ENCODE measurements around the gene RETREG3. TPM values are rescaled to one million over a fixed set of nuclear protein-coding genes. Genes with fewer than 3 reads are reported as not detected.

Gene RETREG3
- total and polyA plus RNA-seq, 9 of the 15 experiments (the other 6 are each of a cell fraction or from before 2014, with no cell fraction given), result 4.1 to 39.0 (median 16.9) TPM

DNA sequence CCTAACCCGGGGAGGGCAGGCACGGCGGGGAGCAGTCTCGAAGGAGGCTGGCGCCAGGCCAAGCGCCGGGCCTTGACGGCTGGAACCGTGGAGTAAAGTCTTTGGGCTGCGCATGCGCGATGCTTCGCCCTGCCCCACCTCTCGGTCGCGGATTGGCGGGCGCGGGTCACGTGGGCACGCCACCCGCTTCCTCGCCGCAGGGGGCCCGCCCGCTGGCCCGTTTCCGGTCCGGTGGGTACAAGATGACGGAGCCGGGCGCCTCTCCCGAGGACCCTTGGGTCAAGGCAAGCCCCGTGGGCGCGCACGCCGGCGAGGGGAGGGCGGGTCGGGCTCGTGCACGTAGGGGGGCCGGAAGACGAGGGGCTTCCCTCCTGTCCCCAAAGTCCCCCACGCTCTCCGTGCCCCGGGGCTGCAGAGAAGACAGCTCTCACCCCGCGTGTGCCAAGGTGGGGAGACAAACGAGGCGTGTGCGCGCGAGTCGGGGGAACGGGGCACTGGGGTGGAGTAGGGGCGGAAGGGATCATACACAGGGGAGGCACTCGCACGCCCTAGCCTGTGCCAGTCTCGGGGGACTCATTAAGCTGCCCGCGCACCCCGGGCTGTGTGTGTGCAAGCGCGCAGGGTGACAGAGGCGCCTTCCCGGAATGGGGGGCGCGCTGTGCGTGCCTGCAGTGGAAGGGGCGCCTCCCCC lies 42.1 kb downstream of the RETREG3 start, which contains the start of gene MLX (continued):
- TF ChIP-seq, protein P1, sequence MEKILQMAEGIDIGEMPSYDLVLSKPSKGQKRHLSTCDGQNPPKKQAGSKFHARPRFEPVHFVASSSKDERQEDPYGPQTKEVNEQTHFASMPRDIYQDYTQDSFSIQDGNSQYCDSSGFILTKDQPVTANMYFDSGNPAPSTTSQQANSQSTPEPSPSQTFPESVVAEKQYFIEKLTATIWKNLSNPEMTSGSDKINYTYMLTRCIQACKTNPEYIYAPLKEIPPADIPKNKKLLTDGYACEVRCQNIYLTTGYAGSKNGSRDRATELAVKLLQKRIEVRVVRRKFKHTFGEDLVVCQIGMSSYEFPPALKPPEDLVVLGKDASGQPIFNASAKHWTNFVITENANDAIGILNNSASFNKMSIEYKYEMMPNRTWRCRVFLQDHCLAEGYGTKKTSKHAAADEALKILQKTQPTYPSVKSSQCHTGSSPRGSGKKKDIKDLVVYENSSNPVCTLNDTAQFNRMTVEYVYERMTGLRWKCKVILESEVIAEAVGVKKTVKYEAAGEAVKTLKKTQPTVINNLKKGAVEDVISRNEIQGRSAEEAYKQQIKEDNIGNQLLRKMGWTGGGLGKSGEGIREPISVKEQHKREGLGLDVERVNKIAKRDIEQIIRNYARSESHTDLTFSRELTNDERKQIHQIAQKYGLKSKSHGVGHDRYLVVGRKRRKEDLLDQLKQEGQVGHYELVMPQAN (IDR thresholded peaks at IDR 0.05; ENCODE audit: borderline replicate concordance), result peak; percentile 35; the same call in 1 of the 2 replicates
- TF ChIP-seq HCFC1 (IDR thresholded peaks at IDR 0.05; ENCODE audit: low read depth, low read length) (peak; percentile 43), BCL6 (CRISPR knock-in tag; IDR thresholded peaks at IDR 0.05) (no peak), NRF1 (conservative IDR thresholded peaks at IDR 0.05 in 1 of 2, IDR thresholded peaks at IDR 0.05 in 1 of 2) (peak; percentile 98), DPF2 (IDR thresholded peaks at IDR 0.05) (no peak), GTF2E2 (tag; IDR thresholded peaks at IDR 0.05) (no peak), ASH1L (IDR thresholded peaks at IDR 0.05; ENCODE audit: borderline replicate concordance, low read depth, partially characterized antibody) (no peak), SMARCB1 (IDR thresholded peaks at IDR 0.05; ENCODE audit: insufficient read length, low read depth) (no peak), SRSF9 (IDR thresholded peaks at IDR 0.05; ENCODE audit: borderline replicate concordance, low read depth, low read length) (no peak), DDX20 (tag; IDR thresholded peaks at IDR 0.05; ENCODE audit: low read depth) (no peak), ZNF830 (CRISPR knock-in tag; IDR thresholded peaks at IDR 0.05) (no peak), ELF1 (tag; IDR thresholded peaks at IDR 0.05) (peak; percentile 77), KDM5B (IDR thresholded peaks at IDR 0.05; ENCODE audit: insufficient replicate concordance, low read depth, low read length) (peak; percentile 20), HDAC1 (IDR thresholded peaks at IDR 0.05) (peak in 1 of 2 experiments; percentile 56; a peak in 1 of 4 replicates), ZNF507 (tag; conservative IDR thresholded peaks at IDR 0.05) (no peak), FOXK2 (conservative IDR thresholded peaks at IDR 0.05 in 1 of 2, IDR thresholded peaks at IDR 0.05 in 1 of 2; ENCODE audit: low read depth in 2 of 2) (no peak), PTRF (tag; IDR thresholded peaks at IDR 0.05) (no peak), RHOXF2B (CRISPR knock-in tag; conservative IDR thresholded peaks at IDR 0.05) (no peak), HIVEP1 (CRISPR knock-in tag; IDR thresholded peaks at IDR 0.05) (no peak)
- TF ChIP-seq, protein P2, sequence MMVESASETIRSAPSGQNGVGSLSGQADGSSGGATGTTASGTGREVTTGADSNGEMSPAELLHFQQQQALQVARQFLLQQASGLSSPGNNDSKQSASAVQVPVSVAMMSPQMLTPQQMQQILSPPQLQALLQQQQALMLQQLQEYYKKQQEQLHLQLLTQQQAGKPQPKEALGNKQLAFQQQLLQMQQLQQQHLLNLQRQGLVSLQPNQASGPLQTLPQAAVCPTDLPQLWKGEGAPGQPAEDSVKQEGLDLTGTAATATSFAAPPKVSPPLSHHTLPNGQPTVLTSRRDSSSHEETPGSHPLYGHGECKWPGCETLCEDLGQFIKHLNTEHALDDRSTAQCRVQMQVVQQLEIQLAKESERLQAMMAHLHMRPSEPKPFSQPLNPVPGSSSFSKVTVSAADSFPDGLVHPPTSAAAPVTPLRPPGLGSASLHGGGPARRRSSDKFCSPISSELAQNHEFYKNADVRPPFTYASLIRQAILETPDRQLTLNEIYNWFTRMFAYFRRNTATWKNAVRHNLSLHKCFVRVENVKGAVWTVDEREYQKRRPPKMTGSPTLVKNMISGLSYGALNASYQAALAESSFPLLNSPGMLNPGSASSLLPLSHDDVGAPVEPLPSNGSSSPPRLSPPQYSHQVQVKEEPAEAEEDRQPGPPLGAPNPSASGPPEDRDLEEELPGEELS (CRISPR knock-in tag; IDR thresholded peaks at IDR 0.05; ENCODE audit: borderline replicate concordance), result no peak
- TF ChIP-seq, protein P3, sequence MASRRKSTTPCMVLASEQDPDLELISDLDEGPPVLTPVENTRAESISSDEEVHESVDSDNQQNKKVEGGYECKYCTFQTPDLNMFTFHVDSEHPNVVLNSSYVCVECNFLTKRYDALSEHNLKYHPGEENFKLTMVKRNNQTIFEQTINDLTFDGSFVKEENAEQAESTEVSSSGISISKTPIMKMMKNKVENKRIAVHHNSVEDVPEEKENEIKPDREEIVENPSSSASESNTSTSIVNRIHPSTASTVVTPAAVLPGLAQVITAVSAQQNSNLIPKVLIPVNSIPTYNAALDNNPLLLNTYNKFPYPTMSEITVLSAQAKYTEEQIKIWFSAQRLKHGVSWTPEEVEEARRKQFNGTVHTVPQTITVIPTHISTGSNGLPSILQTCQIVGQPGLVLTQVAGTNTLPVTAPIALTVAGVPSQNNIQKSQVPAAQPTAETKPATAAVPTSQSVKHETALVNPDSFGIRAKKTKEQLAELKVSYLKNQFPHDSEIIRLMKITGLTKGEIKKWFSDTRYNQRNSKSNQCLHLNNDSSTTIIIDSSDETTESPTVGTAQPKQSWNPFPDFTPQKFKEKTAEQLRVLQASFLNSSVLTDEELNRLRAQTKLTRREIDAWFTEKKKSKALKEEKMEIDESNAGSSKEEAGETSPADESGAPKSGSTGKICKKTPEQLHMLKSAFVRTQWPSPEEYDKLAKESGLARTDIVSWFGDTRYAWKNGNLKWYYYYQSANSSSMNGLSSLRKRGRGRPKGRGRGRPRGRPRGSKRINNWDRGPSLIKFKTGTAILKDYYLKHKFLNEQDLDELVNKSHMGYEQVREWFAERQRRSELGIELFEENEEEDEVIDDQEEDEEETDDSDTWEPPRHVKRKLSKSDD (conservative IDR thresholded peaks at IDR 0.05; ENCODE audit: low read length), result no peak
- TF ChIP-seq, protein P4, sequence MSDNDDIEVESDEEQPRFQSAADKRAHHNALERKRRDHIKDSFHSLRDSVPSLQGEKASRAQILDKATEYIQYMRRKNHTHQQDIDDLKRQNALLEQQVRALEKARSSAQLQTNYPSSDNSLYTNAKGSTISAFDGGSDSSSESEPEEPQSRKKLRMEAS (CRISPR knock-in tag; IDR thresholded peaks at IDR 0.05), result peak; percentile 87
